ENCODE measurements around the gene CSHL1.
"Not testable (repeated sequence)": the region's sequence is repeated elsewhere in the genome, so short reads cannot be mapped to it uniquely, and the experiment has no call there.

CSHL1 gene

GRCh38 chr17:63903787-63904201 is 7.3 kb downstream of the CSHL1 start:
- H3K4me3 ChIP-seq (ENCODE audit: low read depth, low read length); H3K9ac ChIP-seq; H3K36me3 ChIP-seq (ENCODE audit: control insufficient read depth, insufficient read depth, low read length); H3K4me2 ChIP-seq (ENCODE audit: low read length); H3K27me3 ChIP-seq (ENCODE audit: control insufficient read depth, insufficient read depth, low read length); H3K4me1 ChIP-seq; H2AFZ ChIP-seq; H3K9me3 ChIP-seq (ENCODE audit: control insufficient read depth, low read length); H3K27ac ChIP-seq; H3K79me2 ChIP-seq: not testable (repeated sequence)
- peak; percentile 40 for TF ChIP-seq CTCF (IDR thresholded peaks at IDR 0.05)

DNA sequence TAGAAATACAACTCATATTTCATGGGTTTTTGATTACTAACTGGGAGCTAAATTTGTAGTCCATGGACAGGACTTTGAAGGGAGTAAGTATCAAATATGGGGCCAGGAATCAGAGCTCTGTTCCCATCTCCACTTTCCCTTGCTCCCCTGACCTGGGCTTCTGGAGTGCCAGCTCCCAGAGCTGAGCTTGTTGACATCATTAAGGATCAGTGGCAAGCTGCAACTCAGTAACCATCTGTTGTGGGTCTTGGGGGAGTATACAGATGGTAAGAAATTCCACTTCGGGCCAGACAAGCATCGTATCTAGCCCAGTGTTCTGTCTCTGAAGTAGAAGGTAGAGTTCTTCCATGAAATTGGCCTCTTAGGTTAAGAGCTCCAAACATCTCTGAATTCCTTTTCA is 9.1 kb downstream of the CSHL1 start:
- not testable (repeated sequence) for H3K9ac ChIP-seq; H2AFZ ChIP-seq; H3K27me3 ChIP-seq (ENCODE audit: control insufficient read depth, insufficient read depth, low read length); H3K4me1 ChIP-seq; H3K79me2 ChIP-seq; H3K4me3 ChIP-seq (ENCODE audit: low read depth, low read length); H3K36me3 ChIP-seq (ENCODE audit: control insufficient read depth, insufficient read depth, low read length); H3K9me3 ChIP-seq (ENCODE audit: control insufficient read depth, low read length); H3K4me2 ChIP-seq (ENCODE audit: low read length); H3K27ac ChIP-seq

DNA sequence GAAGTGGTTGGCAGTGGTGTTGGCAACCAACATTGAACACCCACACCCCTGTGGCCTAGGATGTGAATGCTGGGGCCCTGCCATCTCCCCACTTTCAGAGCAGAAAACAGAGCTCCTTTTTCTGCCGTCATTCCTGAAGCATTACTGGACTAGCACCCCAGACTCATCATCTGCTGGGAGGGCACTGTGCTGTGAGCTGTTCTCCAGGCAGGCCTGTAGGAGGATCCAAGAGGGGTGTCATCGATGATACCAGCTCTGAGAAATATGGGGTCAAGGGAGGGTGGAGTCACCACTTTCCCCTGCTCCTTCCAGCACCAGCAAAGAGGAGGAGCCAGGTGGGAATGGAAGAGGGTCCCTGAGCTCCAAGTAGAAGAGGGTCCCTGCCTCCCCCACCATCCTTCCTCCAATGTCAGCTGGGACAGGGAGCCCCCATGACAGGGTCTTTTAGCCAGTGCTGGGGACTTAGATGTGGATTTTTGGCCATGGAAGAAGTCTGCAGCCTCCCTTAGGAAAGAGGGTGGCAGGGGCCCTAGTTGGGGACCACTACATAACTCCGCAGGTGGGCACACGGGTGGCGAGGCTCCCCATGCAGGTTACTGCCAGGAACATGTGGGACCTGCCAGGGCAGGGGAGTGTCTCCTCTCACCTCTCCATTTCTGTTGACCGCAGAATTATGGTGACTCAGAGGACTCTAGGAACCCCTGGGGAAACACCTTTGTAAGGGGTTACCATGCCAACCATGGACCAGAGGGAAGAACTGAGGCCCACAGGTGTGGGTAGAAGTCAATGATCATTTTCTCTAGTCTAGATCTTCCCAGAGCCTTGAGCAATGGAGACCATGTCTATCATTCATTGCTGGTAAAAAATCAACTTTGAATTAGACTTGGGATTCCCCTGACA is 11.9 kb downstream of the CSHL1 start:
- not testable (repeated sequence) for H3K4me3 ChIP-seq (ENCODE audit: low read depth, low read length); H3K27me3 ChIP-seq (ENCODE audit: control insufficient read depth, insufficient read depth, low read length); H3K36me3 ChIP-seq (ENCODE audit: control insufficient read depth, insufficient read depth, low read length); H3K4me1 ChIP-seq; H2AFZ ChIP-seq; H3K79me2 ChIP-seq; H3K27ac ChIP-seq; H3K9me3 ChIP-seq (ENCODE audit: control insufficient read depth, low read length); H3K4me2 ChIP-seq (ENCODE audit: low read length); H3K9ac ChIP-seq

- H3K79me2 ChIP-seq; H3K36me3 ChIP-seq (ENCODE audit: control insufficient read depth, insufficient read depth, low read length): not testable (repeated sequence)
Observed at GRCh38 chr17:63896524-63897354, 14.3 kb downstream of the CSHL1 start, which contains the start of gene CSH1. Gene CSH1 (minus strand): TSS chr17:63896574. CDS start chr17:63896511, 63 bp downstream.

DNA sequence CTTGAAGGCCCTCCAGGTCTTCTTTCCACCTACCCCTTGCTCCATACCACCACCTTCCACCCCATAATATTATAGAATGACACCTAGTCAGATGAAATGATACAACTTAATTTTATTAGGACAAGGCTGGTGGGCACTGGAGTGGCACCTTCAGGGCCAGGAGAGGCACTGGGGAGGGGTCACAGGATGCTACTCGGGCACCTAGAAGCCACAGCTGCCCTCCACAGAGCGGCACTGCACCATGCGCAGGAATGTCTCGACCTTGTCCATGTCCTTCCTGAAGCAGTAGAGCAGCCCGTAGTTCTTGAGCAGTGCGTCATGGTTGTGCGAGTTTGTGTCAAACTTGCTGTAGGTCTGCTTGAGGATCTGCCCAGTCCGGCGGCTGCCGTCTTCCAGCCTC is 16.2 kb downstream of the CSHL1 start:
- H3K27me3 ChIP-seq (ENCODE audit: control insufficient read depth, insufficient read depth, low read length); H3K4me1 ChIP-seq; H3K9ac ChIP-seq; H3K36me3 ChIP-seq (ENCODE audit: control insufficient read depth, insufficient read depth, low read length); H3K9me3 ChIP-seq (ENCODE audit: control insufficient read depth, low read length); H3K27ac ChIP-seq; H3K79me2 ChIP-seq; H3K4me3 ChIP-seq (ENCODE audit: low read depth, low read length); H3K4me2 ChIP-seq (ENCODE audit: low read length): not testable (repeated sequence)
- peak overlapping the region; percentile 28 for H2AFZ ChIP-seq

More at GRCh38 chr17:63896524-63897354, 14.3 kb downstream of the CSHL1 start, which contains the start of gene CSH1:
- not testable (repeated sequence) for H3K27me3 ChIP-seq (ENCODE audit: control insufficient read depth, insufficient read depth, low read length); H3K4me3 ChIP-seq (ENCODE audit: low read depth, low read length); H3K4me1 ChIP-seq; H3K4me2 ChIP-seq (ENCODE audit: low read length); H3K9me3 ChIP-seq (ENCODE audit: control insufficient read depth, low read length); H3K9ac ChIP-seq; H3K27ac ChIP-seq; H2AFZ ChIP-seq

GRCh38 chr17:63894021-63894420 is 17.0 kb downstream of the CSHL1 start:
- not testable (repeated sequence) for H3K9me3 ChIP-seq (ENCODE audit: control insufficient read depth, low read length); H3K4me3 ChIP-seq (ENCODE audit: low read depth, low read length); H2AFZ ChIP-seq; H3K9ac ChIP-seq; H3K36me3 ChIP-seq (ENCODE audit: control insufficient read depth, insufficient read depth, low read length); H3K27me3 ChIP-seq (ENCODE audit: control insufficient read depth, insufficient read depth, low read length); H3K4me1 ChIP-seq; H3K27ac ChIP-seq; H3K79me2 ChIP-seq; H3K4me2 ChIP-seq (ENCODE audit: low read length)
